GM12878 (cell line): ENCODE results near the gene NOP56. TPM values are rescaled to one million over a fixed set of nuclear protein-coding genes. Genes with fewer than 3 reads are reported as not detected.

Experiments used
- ATAC-seq: fragments of 200-7000 bp; cut with Tn5 transposase; 3 replicates; pipeline ENCODE4 v1.9.1; 2020; ENCODE audit warnings: mild to moderate bottlenecking, moderate library complexity
- BruUV-seq: library from RNA; stranded (reverse); fragments of 400-500 nt; replicated peaks from 2 replicates; lab custom pipeline; 2021; lab: Mats Ljungman, UMichigan
- CTCF ChIA-PET: fragments of 300-600 bp; sonication (Branson Sonifier 250); formaldehyde crosslinking; extraction: SDS; loops from one replicate; lab custom pipeline; 2021; ENCODE audit warnings: inconsistent platforms; lab: Yijun Ruan, JAX
- POLR2A ChIA-PET: fragments of 350-600 bp; formaldehyde crosslinking; extraction: SDS; loops from one replicate; lab custom pipeline; 2021; ENCODE audit warnings: inconsistent platforms; lab: Charles Lee
- RAD21 ChIA-PET: fragments of 300-600 bp; sonication (Branson Sonifier 250); formaldehyde crosslinking; loops from one replicate; lab custom pipeline; 2023; ENCODE audit warnings: antibody characterized with exemption; ENCODE audit not compliant: unreplicated experiment; lab: Charles Lee
- SMC1A ChIA-PET: fragments of 300-600 bp; sonication (Branson Sonifier 250); formaldehyde crosslinking; loops from one replicate; lab custom pipeline; 2023; ENCODE audit not compliant: unreplicated experiment, uncharacterized antibody; lab: Charles Lee
- DNase-seq: peaks from one replicate; pipeline ENCODE4 v3.0.0-alpha.2; 2011; ENCODE audit warnings: low read depth, low spot score
- FAIRE-seq: peaks from 3 replicates; lab custom pipeline; 2011; peaks lifted over from hg19 to GRCh38; lab: Jason Lieb, UNC
- H2AFZ ChIP-seq: 2 replicates; pipeline ENCODE4 v1.6.0; 2011; ENCODE audit warnings: low read depth, low read length, control low read depth; ENCODE audit not compliant: control insufficient read depth
- H3K27ac ChIP-seq: 2 replicates; pipeline ENCODE4 v1.5.1; 2011; ENCODE audit warnings: control low read depth; ENCODE audit not compliant: control insufficient read depth, insufficient read depth
- H3K27me3 ChIP-seq, 2 experiments: replicated peaks in 1 of 2; 2 replicates each; pipeline versions ENCODE4 v1.6.0 to v1.6.1; 2011; ENCODE audit warnings: low read length in 1 of 2; ENCODE audit not compliant: control insufficient read depth in 2 of 2, insufficient read depth in 2 of 2
- H3K36me3 ChIP-seq, 2 experiments: 2 replicates each; pipeline ENCODE4 v1.5.1; 2011; ENCODE audit warnings: low read length in 1 of 2; ENCODE audit not compliant: control insufficient read depth in 2 of 2, insufficient read depth in 2 of 2
- H3K4me1 ChIP-seq: 2 replicates; pipeline ENCODE4 v1.6.1; 2011; ENCODE audit warnings: mild to moderate bottlenecking, low read length, moderate library complexity, mixed read lengths; ENCODE audit not compliant: control insufficient read depth, insufficient read depth
- H3K4me2 ChIP-seq: 2 replicates; pipeline ENCODE4 v1.6.0; 2011; ENCODE audit warnings: control low read depth; ENCODE audit not compliant: control insufficient read depth, insufficient read depth
- H3K4me3 ChIP-seq: fragments of 200-600 bp; sonication (generic); 2 replicates; pipeline ENCODE4 v1.5.1; 2016
- H3K79me2 ChIP-seq: 2 replicates; pipeline ENCODE4 v1.6.0; 2011; ENCODE audit warnings: low read length; ENCODE audit not compliant: control insufficient read depth, insufficient read depth
- H3K9ac ChIP-seq: 2 replicates; pipeline ENCODE4 v1.8.0; 2011; ENCODE audit warnings: low read length, control low read depth, mixed read lengths; ENCODE audit not compliant: control insufficient read depth, insufficient read depth
- H3K9me3 ChIP-seq: replicated peaks from 3 replicates; pipeline ENCODE4 v1.5.1; 2011; ENCODE audit warnings: mild to moderate bottlenecking, low read length; ENCODE audit not compliant: control insufficient read depth, insufficient read depth
- H4K20me1 ChIP-seq: 2 replicates; pipeline ENCODE4 v1.6.0; 2011; ENCODE audit not compliant: control insufficient read depth, insufficient read depth
- CBX3 ChIP-seq: fragments of 200-600 bp; sonication (generic); IDR thresholded peaks from 2 replicates; pipeline ENCODE4 v1.6.1; 2016; ENCODE audit warnings: low read depth, borderline replicate concordance
- ETV6 ChIP-seq, 2 experiments: fragments of 450-650 bp in 1 of 2; IDR thresholded peaks in 1 of 2; conservative IDR thresholded peaks in 1 of 2; 2 replicates each; pipeline ENCODE4 v1.6.1; 2014; ENCODE audit warnings: antibody characterized with exemption in 1 of 2, borderline replicate concordance in 1 of 2, low read depth in 1 of 2, mild to moderate bottlenecking in 1 of 2, moderate library complexity in 1 of 2
- FOXK2 ChIP-seq: fragments of 450-650 bp; IDR thresholded peaks from 2 replicates; pipeline ENCODE4 v1.6.1; 2017; ENCODE audit warnings: mild to moderate bottlenecking, moderate library complexity
- GATAD2B ChIP-seq: fragments of 450-650 bp; conservative IDR thresholded peaks from 2 replicates; pipeline ENCODE4 v1.6.1; 2017; ENCODE audit warnings: low read depth, mild to moderate bottlenecking, moderate library complexity
- MYB ChIP-seq: fragments of 150-350 bp; IDR thresholded peaks from 2 replicates; pipeline ENCODE4 v1.6.1; 2014; ENCODE audit warnings: mild to moderate bottlenecking, low read depth, low read length, borderline replicate concordance
- PAX5 ChIP-seq: IDR thresholded peaks from 2 replicates; pipeline ENCODE4 v1.6.1; 2011; ENCODE audit warnings: low read depth, low read length, borderline replicate concordance
- POLR2AphosphoS2 ChIP-seq: IDR thresholded peaks from 2 replicates; pipeline ENCODE4 v1.6.1; 2011; ENCODE audit warnings: low read depth, mild to moderate bottlenecking, low read length, improper control_type of control experiment, moderate library complexity
- POLR2AphosphoS5 ChIP-seq: IDR thresholded peaks from 2 replicates; pipeline ENCODE4 v1.6.1; 2011; ENCODE audit warnings: mild to moderate bottlenecking, low read length, inconsistent platforms
- RUNX3 ChIP-seq: IDR thresholded peaks from 2 replicates; pipeline ENCODE4 v1.6.1; 2012; ENCODE audit warnings: low read length, inconsistent platforms
- SREBF2 ChIP-seq: IDR thresholded peaks from 2 replicates; pipeline ENCODE4 v1.6.1; 2012; ENCODE audit warnings: mild to moderate bottlenecking, low read length
- SRF ChIP-seq, 2 experiments: IDR thresholded peaks; 2 replicates each; pipeline ENCODE4 v1.6.1; 2011; ENCODE audit warnings: low read depth in 2 of 2, low read length in 2 of 2, mild to moderate bottlenecking in 1 of 2, moderate library complexity in 1 of 2
- YY1 ChIP-seq: IDR thresholded peaks from 2 replicates; pipeline ENCODE4 v1.6.1; 2011; ENCODE audit warnings: low read depth, mild to moderate bottlenecking, low read length
- WGBS: methylation state at CpG from one replicate; pipeline ENCODE4 v1.1.6; 2016; ENCODE audit warnings: low lambda C conversion rate; ENCODE audit not compliant: insufficient replicate concordance, insufficient coverage; ENCODE audit errors: missing lambda C conversion rate; 5-methylcytosine and 5-hydroxymethylcytosine counted together
- in situ Hi-C: fragments of 300-500 bp; cut with MboI; formaldehyde crosslinking; loops from 9 replicates; pipeline ENCODE4 v1.14.3; 2018; ENCODE audit warnings: mixed read lengths
- intact Hi-C: fragments of 100-400 bp; cut with micrococcal nuclease; formaldehyde crosslinking; loops from one replicate; pipeline ENCODE4 v1.14.2; 2022; ENCODE audit not compliant: unreplicated experiment
- polyA plus RNA-seq, 11 experiments: library from polyadenylated mRNA; depleted of rRNA in 4 of 11; unstranded in 6 of 11; stranded (reverse) in 5 of 11; fragments of >200 nt; fragmentation: Nextera tagmentation in 4 of 11; fragmentation: Illumina TruSeq in 1 of 11; extraction: Ambion mirVana in 4 of 11; extraction: Trizol in 1 of 11; gene quantifications; 1 replicate in 1 of 11; 2 replicates in 10 of 11; pipeline versions ENCODE4 v1.2.1 to v1.2.3, GENCODE V29; 2011 to 2016; ENCODE audit warnings: inconsistent platforms in 2 of 11, missing spikeins in 2 of 11, low read depth in 1 of 11
- total RNA-seq, 4 experiments: library from RNA; depleted of rRNA in 3 of 4; stranded (reverse); fragments of >200 nt in 3 of 4; fragmentation: Illumina TruSeq in 1 of 4; extraction: Trizol in 1 of 4; gene quantifications; 2 replicates each; pipeline versions ENCODE4 v1.2.1 to v1.2.3, GENCODE V29; 2013 to 2021
- TF ChIP-seq, protein P1 (sequence below): fragments of 450-650 bp; IDR thresholded peaks from 2 replicates; pipeline ENCODE4 v1.6.1; 2016; ENCODE audit warnings: mild to moderate bottlenecking
- TF ChIP-seq, protein P2 (sequence below): fragments of 450-650 bp; IDR thresholded peaks from 2 replicates; pipeline ENCODE4 v1.6.1; 2017; ENCODE audit warnings: mild to moderate bottlenecking, moderate library complexity
- TF ChIP-seq, protein P3 (sequence below): IDR thresholded peaks from 2 replicates; pipeline ENCODE4 v1.6.1; 2012; ENCODE audit warnings: low read length, inconsistent platforms
- TF ChIP-seq, protein P4 (sequence below): fragments of 450-650 bp; IDR thresholded peaks from 2 replicates; pipeline ENCODE4 v1.6.1; 2016; ENCODE audit warnings: mild to moderate bottlenecking

The NOP56 gene
- total and polyA plus RNA-seq, 10 of the 15 experiments (the other 5 are each of a cell fraction or from before 2014, with no cell fraction given): 254 to 550 (median 464) TPM

DNA sequence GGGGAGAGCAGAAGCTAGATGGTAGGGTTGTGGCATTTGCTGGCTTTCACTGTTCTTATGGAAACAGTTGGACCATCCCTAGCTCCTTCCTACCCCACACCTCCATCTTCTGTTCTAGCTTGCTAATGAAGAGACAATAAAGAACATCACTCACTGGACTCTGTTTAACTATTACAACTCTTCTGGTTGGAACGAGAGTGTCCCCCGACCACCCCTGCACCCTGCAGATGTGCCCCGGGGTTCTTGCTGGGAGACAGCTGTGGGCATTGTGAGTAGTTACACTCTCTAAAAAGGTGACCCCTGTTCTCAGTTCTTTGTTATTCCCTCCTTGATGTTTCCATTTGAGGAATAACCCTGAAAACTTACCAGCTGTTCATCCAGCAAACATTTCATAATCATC lies 40.4 kb upstream of the NOP56 start:
- CTCF ChIA-PET: interaction anchor here (0.9 kb wide), 1 partner anchor 90 kb away, joined by 3 read pairs; no protein-coding TSS in a partner anchor
- RAD21 ChIA-PET: no interaction called here
- TF ChIP-seq SREBF2 (no peak), RUNX3 (no peak), CBX3 (no peak), GATAD2B (no peak), SRF (IDR thresholded peaks at IDR 0.05; ENCODE audit: low read depth in 2 of 2, low read length in 2 of 2) (no peak), YY1 (no peak), PAX5 (no peak), MYB (no peak), FOXK2 (no peak), POLR2AphosphoS2 (no peak), ETV6 (conservative IDR thresholded peaks at IDR 0.05 in 1 of 2, IDR thresholded peaks at IDR 0.05 in 1 of 2; ENCODE audit: borderline replicate concordance in 1 of 2, low read depth in 1 of 2) (no peak), POLR2AphosphoS5 (no peak)
- TF ChIP-seq, protein P1, sequence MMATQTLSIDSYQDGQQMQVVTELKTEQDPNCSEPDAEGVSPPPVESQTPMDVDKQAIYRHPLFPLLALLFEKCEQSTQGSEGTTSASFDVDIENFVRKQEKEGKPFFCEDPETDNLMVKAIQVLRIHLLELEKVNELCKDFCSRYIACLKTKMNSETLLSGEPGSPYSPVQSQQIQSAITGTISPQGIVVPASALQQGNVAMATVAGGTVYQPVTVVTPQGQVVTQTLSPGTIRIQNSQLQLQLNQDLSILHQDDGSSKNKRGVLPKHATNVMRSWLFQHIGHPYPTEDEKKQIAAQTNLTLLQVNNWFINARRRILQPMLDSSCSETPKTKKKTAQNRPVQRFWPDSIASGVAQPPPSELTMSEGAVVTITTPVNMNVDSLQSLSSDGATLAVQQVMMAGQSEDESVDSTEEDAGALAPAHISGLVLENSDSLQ: no peak
- TF ChIP-seq, protein P2, sequence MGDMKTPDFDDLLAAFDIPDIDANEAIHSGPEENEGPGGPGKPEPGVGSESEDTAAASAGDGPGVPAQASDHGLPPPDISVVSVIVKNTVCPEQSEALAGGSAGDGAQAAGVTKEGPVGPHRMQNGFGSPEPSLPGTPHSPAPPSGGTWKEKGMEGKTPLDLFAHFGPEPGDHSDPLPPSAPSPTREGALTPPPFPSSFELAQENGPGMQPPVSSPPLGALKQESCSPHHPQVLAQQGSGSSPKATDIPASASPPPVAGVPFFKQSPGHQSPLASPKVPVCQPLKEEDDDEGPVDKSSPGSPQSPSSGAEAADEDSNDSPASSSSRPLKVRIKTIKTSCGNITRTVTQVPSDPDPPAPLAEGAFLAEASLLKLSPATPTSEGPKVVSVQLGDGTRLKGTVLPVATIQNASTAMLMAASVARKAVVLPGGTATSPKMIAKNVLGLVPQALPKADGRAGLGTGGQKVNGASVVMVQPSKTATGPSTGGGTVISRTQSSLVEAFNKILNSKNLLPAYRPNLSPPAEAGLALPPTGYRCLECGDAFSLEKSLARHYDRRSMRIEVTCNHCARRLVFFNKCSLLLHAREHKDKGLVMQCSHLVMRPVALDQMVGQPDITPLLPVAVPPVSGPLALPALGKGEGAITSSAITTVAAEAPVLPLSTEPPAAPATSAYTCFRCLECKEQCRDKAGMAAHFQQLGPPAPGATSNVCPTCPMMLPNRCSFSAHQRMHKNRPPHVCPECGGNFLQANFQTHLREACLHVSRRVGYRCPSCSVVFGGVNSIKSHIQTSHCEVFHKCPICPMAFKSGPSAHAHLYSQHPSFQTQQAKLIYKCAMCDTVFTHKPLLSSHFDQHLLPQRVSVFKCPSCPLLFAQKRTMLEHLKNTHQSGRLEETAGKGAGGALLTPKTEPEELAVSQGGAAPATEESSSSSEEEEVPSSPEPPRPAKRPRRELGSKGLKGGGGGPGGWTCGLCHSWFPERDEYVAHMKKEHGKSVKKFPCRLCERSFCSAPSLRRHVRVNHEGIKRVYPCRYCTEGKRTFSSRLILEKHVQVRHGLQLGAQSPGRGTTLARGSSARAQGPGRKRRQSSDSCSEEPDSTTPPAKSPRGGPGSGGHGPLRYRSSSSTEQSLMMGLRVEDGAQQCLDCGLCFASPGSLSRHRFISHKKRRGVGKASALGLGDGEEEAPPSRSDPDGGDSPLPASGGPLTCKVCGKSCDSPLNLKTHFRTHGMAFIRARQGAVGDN: no peak
- TF ChIP-seq, protein P3, sequence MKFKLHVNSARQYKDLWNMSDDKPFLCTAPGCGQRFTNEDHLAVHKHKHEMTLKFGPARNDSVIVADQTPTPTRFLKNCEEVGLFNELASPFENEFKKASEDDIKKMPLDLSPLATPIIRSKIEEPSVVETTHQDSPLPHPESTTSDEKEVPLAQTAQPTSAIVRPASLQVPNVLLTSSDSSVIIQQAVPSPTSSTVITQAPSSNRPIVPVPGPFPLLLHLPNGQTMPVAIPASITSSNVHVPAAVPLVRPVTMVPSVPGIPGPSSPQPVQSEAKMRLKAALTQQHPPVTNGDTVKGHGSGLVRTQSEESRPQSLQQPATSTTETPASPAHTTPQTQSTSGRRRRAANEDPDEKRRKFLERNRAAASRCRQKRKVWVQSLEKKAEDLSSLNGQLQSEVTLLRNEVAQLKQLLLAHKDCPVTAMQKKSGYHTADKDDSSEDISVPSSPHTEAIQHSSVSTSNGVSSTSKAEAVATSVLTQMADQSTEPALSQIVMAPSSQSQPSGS: no peak
- TF ChIP-seq, protein P4, sequence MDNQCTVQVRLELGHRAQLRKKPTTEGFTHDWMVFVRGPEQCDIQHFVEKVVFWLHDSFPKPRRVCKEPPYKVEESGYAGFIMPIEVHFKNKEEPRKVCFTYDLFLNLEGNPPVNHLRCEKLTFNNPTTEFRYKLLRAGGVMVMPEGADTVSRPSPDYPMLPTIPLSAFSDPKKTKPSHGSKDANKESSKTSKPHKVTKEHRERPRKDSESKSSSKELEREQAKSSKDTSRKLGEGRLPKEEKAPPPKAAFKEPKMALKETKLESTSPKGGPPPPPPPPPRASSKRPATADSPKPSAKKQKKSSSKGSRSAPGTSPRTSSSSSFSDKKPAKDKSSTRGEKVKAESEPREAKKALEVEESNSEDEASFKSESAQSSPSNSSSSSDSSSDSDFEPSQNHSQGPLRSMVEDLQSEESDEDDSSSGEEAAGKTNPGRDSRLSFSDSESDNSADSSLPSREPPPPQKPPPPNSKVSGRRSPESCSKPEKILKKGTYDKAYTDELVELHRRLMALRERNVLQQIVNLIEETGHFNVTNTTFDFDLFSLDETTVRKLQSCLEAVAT: no peak

More for the DNA sequence above, 40.4 kb upstream of the NOP56 start:
- no peaks in the 10 kb centered on the region for H4K20me1 ChIP-seq
- no peak overlapping the region for H3K4me2 ChIP-seq
- WGBS: 33% methylated on average over 3 of the region's 3 CpGs
- in situ Hi-C loops (no loop called here), intact Hi-C loops (no loop called here)
- ATAC-seq (no peak), FAIRE-seq (no peak), DNase-seq (no peak)
- H3K9me3 ChIP-seq: peaks cover under 1% of the 10 kb centered on the region; the same call in 2 of the 3 replicates
- no peaks in the 10 kb centered on the region for H3K79me2 ChIP-seq
- H2AFZ ChIP-seq: no peak overlapping the region
- BruUV-seq: no TSS peak
- SMC1A ChIA-PET: no interaction called here
- no peak overlapping the region for H3K9ac ChIP-seq
- H3K4me3 ChIP-seq: no peak overlapping the region
- peaks cover 1% of the 10 kb centered on the region; the same call in 1 of the 2 replicates for H3K4me1 ChIP-seq
- POLR2A ChIA-PET: no interaction called here
- peaks cover 0 to 2% of the 10 kb centered on the region in 2 experiments; a peak in 2 of 4 replicates for H3K27me3 ChIP-seq
- H3K27ac ChIP-seq: no peak overlapping the region
- H3K36me3 ChIP-seq: no peaks in the 10 kb centered on the region
